Measurements from ENCODE around the gene CTCF.

Gene CTCF

GRCh38 chr16:67519242-67519641 is 43.1 kb upstream of the CTCF start:
- TF ChIP-seq CTCF (IDR thresholded peaks at IDR 0.05; ENCODE audit: insufficient read depth, low read depth, low read length, missing control alignments) = no peak

GRCh38 chr16:67521095-67521804 is 41.1 kb upstream of the CTCF start:
- peak; percentile 97 for TF ChIP-seq CTCF (IDR thresholded peaks at IDR 0.05; ENCODE audit: insufficient read depth, low read depth, low read length, missing control alignments)
- DNase-seq (ENCODE audit: low read depth) = peak; percentile 98
- peak overlapping the region; percentile 52 for H3K4me3 ChIP-seq (ENCODE audit: low read length)

More at GRCh38 chr16:67519242-67519641, 43.1 kb upstream of the CTCF start:
- DNase-seq (ENCODE audit: low read depth) = no peak
- no peak overlapping the region for H3K4me3 ChIP-seq (ENCODE audit: low read length)

- H3K4me3 ChIP-seq (ENCODE audit: low read length) = no peak overlapping the region
- no peak for TF ChIP-seq CTCF (IDR thresholded peaks at IDR 0.05; ENCODE audit: insufficient read depth, low read depth, low read length, missing control alignments)
- DNase-seq (ENCODE audit: low read depth) = no peak
Measured at GRCh38 chr16:67525176-67525860, 37.0 kb upstream of the CTCF start.

- TF ChIP-seq CTCF (IDR thresholded peaks at IDR 0.05; ENCODE audit: insufficient read depth, low read depth, low read length, missing control alignments) = no peak
- no peak overlapping the region for H3K4me3 ChIP-seq (ENCODE audit: low read length)
- peak; percentile 78 for DNase-seq (ENCODE audit: low read depth)
Measured at GRCh38 chr16:67526149-67526791, 36.1 kb upstream of the CTCF start.

- no peak for TF ChIP-seq CTCF (IDR thresholded peaks at IDR 0.05; ENCODE audit: insufficient read depth, low read depth, low read length, missing control alignments)
- H3K4me3 ChIP-seq (ENCODE audit: low read length) = peak within 1 kb of the TSS; percentile 57
- DNase-seq (ENCODE audit: low read depth) = no peak
Measured at GRCh38 chr16:67528222-67528869, 34.0 kb upstream of the CTCF start, which contains the start of gene RIPOR1. Gene RIPOR1, plus strand, starts transcription at chr16:67528829. Its CDS starts 9,618 bp downstream, at chr16:67538447.

GRCh38 chr16:67528870-67529581 is 33.3 kb upstream of the CTCF start:
- peak; percentile 52 for DNase-seq (ENCODE audit: low read depth)
- H3K4me3 ChIP-seq (ENCODE audit: low read length) = peak overlapping the region; percentile 57
- TF ChIP-seq CTCF (IDR thresholded peaks at IDR 0.05; ENCODE audit: insufficient read depth, low read depth, low read length, missing control alignments) = no peak

Measured in epithelial cell of esophagus (primary cell).